Vagina (tissue), 2 donors: Measurements from ENCODE around the gene VIL1. TPM values are rescaled to one million over a fixed set of nuclear protein-coding genes. Genes with fewer than 3 reads are reported as not detected.

Experiments used
- DNase-seq, 2 donors: peaks; one replicate each; pipeline ENCODE4 v3.0.0-alpha.2; 2017; ENCODE audit errors: extremely low spot score in 2 of 2
- H3K27ac ChIP-seq: fragments of 200-600 bp; sonication (generic); one replicate; pipeline ENCODE4 v1.5.1; 2019
- H3K27me3 ChIP-seq: fragments of 200-600 bp; sonication (generic); one replicate; pipeline ENCODE4 v1.5.1; 2019
- H3K36me3 ChIP-seq, 2 donors: fragments of 200-600 bp; sonication (generic); one replicate each; pipeline ENCODE4 v1.5.1; 2017 to 2019
- H3K4me1 ChIP-seq: fragments of 200-600 bp; sonication (generic); one replicate; pipeline ENCODE4 v1.5.1; 2019
- H3K4me3 ChIP-seq, 2 donors: fragments of 200-600 bp; sonication (generic); 1 replicate in 1 of 2; 2 replicates in 1 of 2; pipeline ENCODE4 v1.5.1; 2016 to 2019
- H3K9me3 ChIP-seq: fragments of 200-600 bp; sonication (generic); one replicate; pipeline ENCODE4 v1.5.1; 2019
- POLR2A ChIP-seq, 2 donors: fragments of 450-650 bp; IDR thresholded peaks; one replicate each; pipeline ENCODE4 v1.6.1; 2017; ENCODE audit warnings: antibody characterized with exemption in 2 of 2, mild to moderate bottlenecking in 2 of 2, moderate library complexity in 2 of 2
- POLR2AphosphoS5 ChIP-seq, 2 donors: sonication (generic); formaldehyde crosslinking; IDR thresholded peaks; one replicate each; pipeline ENCODE4 v1.9.0; 2017; ENCODE audit warnings: antibody characterized with exemption in 2 of 2, mild to moderate bottlenecking in 2 of 2, low read depth in 1 of 2; ENCODE audit not compliant: insufficient read depth in 1 of 2
- intact Hi-C: fragments of 100-400 bp; cut with DNase I; formaldehyde crosslinking; loops from one replicate; pipeline ENCODE4 v1.15.1; 2023
- total RNA-seq: library from RNA; depleted of rRNA; stranded (reverse); fragments of >200 nt; gene quantifications from one replicate; pipeline ENCODE4 v1.2.3, GENCODE V29; 2016
- TF ChIP-seq, protein P1 (sequence below), 3 experiments: fragments of 450-650 bp in 2 of 3; fragments of 200-600 bp in 1 of 3; sonication (generic) in 1 of 3; IDR thresholded peaks; one replicate each; pipeline ENCODE4 v1.5.1; 2017 to 2019; ENCODE audit warnings: antibody characterized with exemption in 3 of 3, mild to moderate bottlenecking in 2 of 3, moderate library complexity in 2 of 3

The VIL1 gene
- total RNA-seq, 1 donor from 2014 or later: not detected

GRCh38 chr2:218445602-218446001 is 26.7 kb downstream of the VIL1 start:
- Histone ChIP-seq H3K4me3 (no peak overlapping the region), H3K4me1 (no peaks in the 10 kb centered on the region), H3K36me3 (peaks cover 0 to 7% of the 10 kb centered on the region in 2 donors), H3K27ac (no peak overlapping the region), H3K27me3 (no peaks in the 10 kb centered on the region), H3K9me3 (no peaks in the 10 kb centered on the region)
- no peak for DNase-seq
- TF ChIP-seq, protein P1, sequence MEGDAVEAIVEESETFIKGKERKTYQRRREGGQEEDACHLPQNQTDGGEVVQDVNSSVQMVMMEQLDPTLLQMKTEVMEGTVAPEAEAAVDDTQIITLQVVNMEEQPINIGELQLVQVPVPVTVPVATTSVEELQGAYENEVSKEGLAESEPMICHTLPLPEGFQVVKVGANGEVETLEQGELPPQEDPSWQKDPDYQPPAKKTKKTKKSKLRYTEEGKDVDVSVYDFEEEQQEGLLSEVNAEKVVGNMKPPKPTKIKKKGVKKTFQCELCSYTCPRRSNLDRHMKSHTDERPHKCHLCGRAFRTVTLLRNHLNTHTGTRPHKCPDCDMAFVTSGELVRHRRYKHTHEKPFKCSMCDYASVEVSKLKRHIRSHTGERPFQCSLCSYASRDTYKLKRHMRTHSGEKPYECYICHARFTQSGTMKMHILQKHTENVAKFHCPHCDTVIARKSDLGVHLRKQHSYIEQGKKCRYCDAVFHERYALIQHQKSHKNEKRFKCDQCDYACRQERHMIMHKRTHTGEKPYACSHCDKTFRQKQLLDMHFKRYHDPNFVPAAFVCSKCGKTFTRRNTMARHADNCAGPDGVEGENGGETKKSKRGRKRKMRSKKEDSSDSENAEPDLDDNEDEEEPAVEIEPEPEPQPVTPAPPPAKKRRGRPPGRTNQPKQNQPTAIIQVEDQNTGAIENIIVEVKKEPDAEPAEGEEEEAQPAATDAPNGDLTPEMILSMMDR (IDR thresholded peaks at IDR 0.05): no peak
- no peak for TF ChIP-seq POLR2A (IDR thresholded peaks at IDR 0.05)
- no peak for TF ChIP-seq POLR2AphosphoS5 (IDR thresholded peaks at IDR 0.05; ENCODE audit: insufficient read depth in 1 of 2, low read depth in 1 of 2)
- intact Hi-C loops: no loop called here

DNA sequence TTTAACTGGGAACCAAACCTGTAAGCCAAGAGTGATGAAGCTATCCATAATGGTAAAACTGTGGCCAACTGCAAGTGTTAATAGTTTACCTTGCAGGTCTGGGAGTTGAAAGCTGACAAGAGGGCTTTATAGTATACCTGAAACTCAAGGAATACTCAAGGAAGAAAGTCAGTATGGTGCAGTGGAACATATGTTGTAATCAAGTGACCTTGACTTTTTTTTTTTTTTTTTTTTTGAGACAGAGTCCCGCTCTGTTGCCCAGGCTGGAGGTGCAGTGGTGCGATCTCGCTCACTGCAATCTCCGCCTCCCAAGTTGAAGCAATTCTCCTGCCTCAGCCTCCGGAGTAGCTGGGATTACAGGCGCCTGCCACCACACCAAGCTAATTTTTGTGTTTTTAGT is 27.6 kb downstream of the VIL1 start:
- TF ChIP-seq, protein P1 (IDR thresholded peaks at IDR 0.05): no peak
- TF ChIP-seq POLR2AphosphoS5 (IDR thresholded peaks at IDR 0.05; ENCODE audit: insufficient read depth in 1 of 2, low read depth in 1 of 2): no peak
- Histone ChIP-seq H3K4me3 (no peak overlapping the region), H3K36me3 (peaks cover 0 to 7% of the 10 kb centered on the region in 2 donors), H3K27ac (no peak overlapping the region), H3K9me3 (no peaks in the 10 kb centered on the region), H3K27me3 (no peaks in the 10 kb centered on the region), H3K4me1 (no peaks in the 10 kb centered on the region)
- intact Hi-C loops: no loop called here
- DNase-seq: no peak

GRCh38 chr2:218447072-218447471 is 28.1 kb downstream of the VIL1 start:
- no peaks in the 10 kb centered on the region for H3K9me3 ChIP-seq
- TF ChIP-seq POLR2AphosphoS5 (IDR thresholded peaks at IDR 0.05; ENCODE audit: insufficient read depth in 1 of 2, low read depth in 1 of 2) (no peak), POLR2A (IDR thresholded peaks at IDR 0.05) (no peak)
- TF ChIP-seq, protein P1 (IDR thresholded peaks at IDR 0.05): no peak
- no peak for DNase-seq
- no peak overlapping the region for H3K27ac ChIP-seq
- no peaks in the 10 kb centered on the region for H3K4me1 ChIP-seq
- peaks cover 0 to 7% of the 10 kb centered on the region in 2 donors for H3K36me3 ChIP-seq
- no peaks in the 10 kb centered on the region for H3K27me3 ChIP-seq
- intact Hi-C loops: no loop called here
- no peak overlapping the region for H3K4me3 ChIP-seq

- no peak for DNase-seq
- H3K36me3 ChIP-seq: peaks cover 0 to 24% of the 10 kb centered on the region in 2 donors
- H3K4me1 ChIP-seq: no peaks in the 10 kb centered on the region
- intact Hi-C loops: no loop called here
- H3K27me3 ChIP-seq: no peaks in the 10 kb centered on the region
- no peak overlapping the region for H3K4me3 ChIP-seq
- no peak overlapping the region for H3K27ac ChIP-seq
- H3K9me3 ChIP-seq: no peaks in the 10 kb centered on the region
- TF ChIP-seq POLR2AphosphoS5 (IDR thresholded peaks at IDR 0.05; ENCODE audit: insufficient read depth in 1 of 2, low read depth in 1 of 2): no peak
- TF ChIP-seq, protein P1 (IDR thresholded peaks at IDR 0.05): no peak
- TF ChIP-seq POLR2A (IDR thresholded peaks at IDR 0.05): no peak
Measured at GRCh38 chr2:218448934-218449333, 30.0 kb downstream of the VIL1 start.

DNA sequence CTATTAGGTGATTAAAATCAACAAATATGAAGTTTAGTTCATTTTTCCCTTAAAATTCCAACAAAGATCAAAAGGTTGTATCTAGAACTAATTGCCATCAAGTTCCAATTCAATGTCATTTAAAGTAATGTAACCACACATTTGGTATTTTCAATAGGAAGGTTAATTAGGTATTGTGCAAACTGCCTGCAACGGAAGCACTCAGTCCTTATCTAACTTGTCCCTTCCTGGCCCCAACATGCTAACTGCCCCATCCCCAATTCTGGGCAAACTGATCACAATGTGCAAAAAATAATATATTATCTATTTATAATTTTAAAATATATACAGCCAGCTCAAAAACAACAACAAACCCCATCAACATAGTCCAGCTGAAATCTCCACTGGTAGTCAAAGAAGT is 33.2 kb downstream of the VIL1 start:
- H3K4me3 ChIP-seq: no peak overlapping the region
- intact Hi-C loops: no loop called here
- no peaks in the 10 kb centered on the region for H3K4me1 ChIP-seq
- H3K27ac ChIP-seq: no peak overlapping the region
- DNase-seq: no peak
- peaks cover 0 to 44% of the 10 kb centered on the region in 2 donors for H3K36me3 ChIP-seq
- no peaks in the 10 kb centered on the region for H3K9me3 ChIP-seq
- no peaks in the 10 kb centered on the region for H3K27me3 ChIP-seq
- TF ChIP-seq POLR2AphosphoS5 (IDR thresholded peaks at IDR 0.05; ENCODE audit: insufficient read depth in 1 of 2, low read depth in 1 of 2) (no peak), POLR2A (IDR thresholded peaks at IDR 0.05) (no peak)
- TF ChIP-seq, protein P1 (IDR thresholded peaks at IDR 0.05): no peak
